Stimulated activated CD4-positive, alpha-beta T cell treated with anti-CD3 and anti-CD28 coated beads, Interleukin-15, amount 100 ng/mL, for 24 hours (primary cell): ENCODE data around the gene GSTM5.
"Not testable (repeated sequence)": the region's sequence is repeated elsewhere in the genome, so short reads cannot be mapped to it uniquely, and the experiment has no call there.

Experiments used
- DNase-seq: peaks from one replicate; pipeline ENCODE4 v3.0.0-alpha.2; 2020

The GSTM5 gene

GRCh38 chr1:109711593-109712320 is at the start of gene GSTM5:
GSTM5 (plus strand) TSS chr1:109712251; CDS start chr1:109712313, 62 bp downstream.
- not testable (repeated sequence) for DNase-seq

GRCh38 chr1:109664671-109665070 is 47.4 kb upstream of the GSTM5 start:
- no peak for DNase-seq

- DNase-seq, result peak; percentile 94
Measured at GRCh38 chr1:109667452-109668122, 44.5 kb upstream of the GSTM5 start, which contains the start of gene GSTM2. GSTM2 (plus strand) TSS chr1:109668057; CDS start chr1:109668116, 59 bp downstream.

- DNase-seq, result no peak
Measured at GRCh38 chr1:109668123-109668775, 43.8 kb upstream of the GSTM5 start.

- DNase-seq, result no peak
Measured at GRCh38 chr1:109669246-109669948, 42.7 kb upstream of the GSTM5 start.

- not testable (repeated sequence) for DNase-seq
Measured at GRCh38 chr1:109669949-109670302, 42.1 kb upstream of the GSTM5 start.

- no peak for DNase-seq
Measured at GRCh38 chr1:109671067-109671466, 41.0 kb upstream of the GSTM5 start.

- not testable (repeated sequence) for DNase-seq
Measured at GRCh38 chr1:109673861-109674260, 38.2 kb upstream of the GSTM5 start.

- not testable (repeated sequence) for DNase-seq
Measured at GRCh38 chr1:109676683-109677381, 35.2 kb upstream of the GSTM5 start.

GRCh38 chr1:109677459-109677858 is 34.6 kb upstream of the GSTM5 start:
- DNase-seq, result no peak

GRCh38 chr1:109678637-109679036 is 33.4 kb upstream of the GSTM5 start:
- not testable (repeated sequence) for DNase-seq

- not testable (repeated sequence) for DNase-seq
Measured at GRCh38 chr1:109684777-109685176, 27.3 kb upstream of the GSTM5 start.

- DNase-seq, result not testable (repeated sequence)
Measured at GRCh38 chr1:109685399-109685798, 26.7 kb upstream of the GSTM5 start.

GRCh38 chr1:109685890-109686289 is 26.2 kb upstream of the GSTM5 start:
- DNase-seq, result not testable (repeated sequence)

GRCh38 chr1:109687109-109687508 is 24.9 kb upstream of the GSTM5 start:
- not testable (repeated sequence) for DNase-seq

- no peak for DNase-seq
Measured at GRCh38 chr1:109687641-109688499, 24.2 kb upstream of the GSTM5 start, which contains the start of gene GSTM1. GSTM1 (plus strand) TSS chr1:109687817; CDS start chr1:109687874, 57 bp downstream.

- no peak for DNase-seq
Measured at GRCh38 chr1:109689844-109690405, 22.1 kb upstream of the GSTM5 start.

GRCh38 chr1:109691759-109692158 is 20.3 kb upstream of the GSTM5 start:
- no peak for DNase-seq

GRCh38 chr1:109694400-109694799 is 17.7 kb upstream of the GSTM5 start:
- not testable (repeated sequence) for DNase-seq

GRCh38 chr1:109695138-109695537 is 16.9 kb upstream of the GSTM5 start:
- not testable (repeated sequence) for DNase-seq

GRCh38 chr1:109697066-109697465 is 15.0 kb upstream of the GSTM5 start:
- no peak for DNase-seq
